Measurements from ENCODE around the gene OR2M7.

Gene OR2M7

GRCh38 chr1:248277876-248278275 lies 46.5 kb downstream of the OR2M7 start, which contains the start of gene OR2T33:
OR2T33 (minus strand) TSS chr1:248277976; CDS start chr1:248273814, 4,162 bp downstream.
- no peak for TF ChIP-seq CTCF (IDR thresholded peaks at IDR 0.05; ENCODE audit: low read depth, low read length, missing control alignments)
- no peak within 1 kb of the TSS for H3K4me3 ChIP-seq (ENCODE audit: low read depth, low read length)
- DNase-seq (ENCODE audit: low read depth) = no peak

All from GM12864 (cell line).